Fibroblast of skin of scalp (primary cell): Measurements from ENCODE around the gene GIPC1.
A peak's percentile ranks its signal among the peaks of the same experiment; 100 is the strongest.
"Not testable (repeated sequence)": the region's sequence is repeated elsewhere in the genome, so short reads cannot be mapped to it uniquely, and the experiment has no call there.

Source experiments
- DNase-seq: peaks from one replicate; pipeline ENCODE4 v3.0.0-alpha.2; 2013

The GIPC1 gene

DNA sequence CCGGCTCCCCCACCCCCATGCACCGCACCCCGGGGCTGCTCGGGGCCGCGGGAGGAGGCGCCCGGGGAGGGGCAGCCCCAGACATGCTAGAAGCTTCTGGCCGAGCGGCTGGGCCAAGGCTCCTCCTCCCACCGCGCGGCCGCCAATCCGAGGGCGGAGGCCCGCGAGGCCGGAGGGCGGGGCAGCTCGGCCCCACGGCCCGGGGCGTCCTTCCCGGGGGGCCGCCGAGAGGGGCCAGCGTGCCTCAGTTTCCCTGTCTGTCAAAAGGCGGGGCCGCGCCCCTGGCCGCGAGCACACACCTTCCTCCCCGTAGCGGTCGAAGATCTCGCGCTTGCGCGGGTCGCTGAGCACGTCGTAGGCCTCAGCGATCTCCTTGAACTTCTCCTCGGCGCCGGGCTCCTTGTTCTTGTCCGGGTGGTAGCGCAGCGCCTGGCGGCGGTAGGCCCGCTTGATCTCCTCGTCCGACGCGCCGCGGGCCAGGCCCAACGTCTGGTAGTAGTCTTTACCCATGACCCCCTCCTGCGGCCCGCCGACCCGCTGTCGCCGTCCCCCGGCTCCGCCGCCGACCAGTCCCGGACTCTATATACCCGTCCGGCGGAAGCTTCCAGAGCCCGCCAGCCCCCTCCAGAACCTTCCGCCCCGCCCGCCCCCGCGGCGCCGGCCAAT lies 22.0 kb upstream of the GIPC1 start, which contains the start of gene DNAJB1:
Gene DNAJB1, minus strand, starts transcription at position 558 of the 666 bp plus-strand sequence. Its CDS starts 48 bp downstream, at position 510.
- peak; percentile 80 for DNase-seq

GRCh38 chr19:14517446-14517839 lies 21.5 kb upstream of the GIPC1 start:
- DNase-seq = no peak

GRCh38 chr19:14516746-14517438 lies 21.0 kb upstream of the GIPC1 start:
- DNase-seq = no peak

GRCh38 chr19:14516048-14516534 lies 20.2 kb upstream of the GIPC1 start:
- no peak for DNase-seq

GRCh38 chr19:14515501-14516047 lies 19.6 kb upstream of the GIPC1 start:
- no peak for DNase-seq

DNA sequence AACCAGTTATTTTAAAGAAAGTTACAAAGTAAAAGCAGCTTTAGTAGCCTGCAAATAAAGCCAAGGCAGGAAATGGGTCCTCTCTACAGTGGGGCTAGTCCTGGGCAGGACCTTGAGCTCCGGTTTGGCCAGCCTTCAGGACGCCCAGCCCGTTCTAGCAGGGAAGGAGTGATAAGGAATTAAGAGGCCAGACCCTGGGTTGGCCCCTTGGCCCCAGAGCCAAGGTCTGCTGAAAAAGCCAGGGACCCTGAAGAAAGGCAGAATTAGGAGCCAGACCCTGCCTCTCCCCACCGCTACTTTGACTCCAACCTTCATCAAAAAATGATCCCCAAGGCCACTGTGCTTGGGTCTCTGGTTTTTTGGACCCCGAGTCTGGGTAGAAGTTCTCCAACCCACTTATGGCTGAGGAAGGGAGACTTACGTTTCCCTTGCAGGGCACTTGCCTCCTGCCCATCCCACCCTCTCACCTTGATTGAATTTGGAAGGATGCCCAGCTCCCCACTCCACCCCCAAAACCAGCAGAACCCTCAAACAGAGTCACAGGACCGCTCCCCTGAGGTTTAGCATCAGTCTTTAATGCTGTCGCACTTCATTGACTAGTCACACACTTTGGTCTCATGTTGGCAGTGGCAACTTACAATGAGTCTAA lies 18.4 kb upstream of the GIPC1 start:
- no peak for DNase-seq

GRCh38 chr19:14512406-14512961 lies 16.6 kb upstream of the GIPC1 start:
- DNase-seq = no peak

DNA sequence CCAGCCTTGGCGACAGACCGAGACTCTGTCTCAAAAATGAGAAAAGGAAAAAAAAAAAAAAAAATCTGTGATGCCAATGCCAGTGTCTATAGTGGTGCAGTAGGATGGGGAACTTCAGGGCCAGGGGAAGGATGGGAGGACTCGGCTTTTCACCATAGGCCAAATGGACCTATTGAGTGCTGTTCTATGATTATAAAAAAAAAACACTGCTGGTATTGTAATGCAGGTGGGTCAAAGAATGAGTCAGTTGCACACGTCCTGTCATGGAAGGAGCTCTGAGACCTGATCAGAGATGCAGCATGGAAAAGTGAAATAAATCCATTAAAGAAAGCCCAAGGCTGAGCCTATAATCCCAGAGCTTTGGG lies 15.3 kb upstream of the GIPC1 start:
- DNase-seq = no peak

GRCh38 chr19:14510311-14511228 lies 14.6 kb upstream of the GIPC1 start:
- peak; percentile 83 for DNase-seq

DNA sequence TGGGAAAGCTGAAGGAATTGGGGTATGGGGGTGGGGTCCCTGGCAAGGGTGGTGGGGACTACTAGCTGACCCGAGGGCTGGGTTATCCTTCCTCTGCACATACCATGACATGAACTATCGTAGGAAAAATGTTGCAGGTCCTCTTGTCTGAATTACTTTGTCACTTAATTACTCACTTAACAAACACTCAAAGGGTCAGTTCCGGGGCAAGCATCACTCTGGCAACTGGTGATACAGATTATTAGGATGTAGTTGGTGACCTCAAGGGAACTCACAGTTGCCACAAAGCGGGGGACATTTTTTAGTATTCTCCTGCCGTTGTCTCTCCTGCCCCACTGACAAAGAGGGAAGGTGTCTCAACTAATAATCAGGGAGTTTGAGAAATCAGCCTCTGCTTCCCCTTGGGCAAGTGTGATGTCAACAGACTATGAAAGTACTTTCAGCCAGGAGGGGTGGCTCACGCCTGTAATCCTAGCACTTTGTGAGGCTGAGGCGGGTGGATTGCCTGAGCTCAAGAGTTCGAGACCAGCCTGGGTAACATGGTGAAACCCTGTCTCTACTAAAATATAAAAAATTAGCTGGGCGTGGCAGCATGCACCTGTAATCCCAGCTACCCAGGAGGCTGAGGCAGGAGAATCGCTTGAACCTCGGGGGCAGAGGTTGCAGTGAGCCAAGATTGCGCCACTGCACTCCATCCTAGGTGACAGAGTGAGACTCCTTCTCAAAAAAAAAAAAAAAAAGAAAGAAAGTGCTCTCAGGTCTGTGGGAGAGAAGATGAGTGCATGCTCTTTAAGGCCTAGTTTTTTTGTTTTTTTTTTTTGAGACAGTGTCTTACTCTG lies 12.0 kb upstream of the GIPC1 start:
- peak; percentile 74 for DNase-seq

GRCh38 chr19:14505488-14506239 lies 9.7 kb upstream of the GIPC1 start:
- DNase-seq = peak; percentile 96

DNA sequence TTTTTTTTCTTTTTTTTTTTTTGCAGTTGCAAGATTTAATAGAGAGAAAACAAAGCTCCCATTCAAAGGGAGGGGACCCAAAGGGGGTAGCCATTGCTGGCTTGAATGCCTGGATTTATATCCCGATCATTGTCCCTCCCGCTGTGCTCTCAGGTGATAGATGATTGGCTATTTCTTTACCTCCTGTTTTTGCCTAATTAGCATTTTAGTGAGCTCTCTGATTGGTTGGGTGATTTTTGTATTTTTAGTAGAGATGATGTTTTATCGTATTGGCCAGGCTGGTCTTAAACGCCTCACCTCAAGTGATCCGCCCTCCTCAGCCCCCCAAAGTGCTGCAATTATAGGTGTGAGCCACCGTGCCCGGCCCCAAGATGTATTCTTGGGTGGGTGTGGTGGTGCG lies 8.6 kb upstream of the GIPC1 start:
- not testable (repeated sequence) for DNase-seq

- no peak for DNase-seq
Observed at GRCh38 chr19:14503285-14503684, 7.4 kb upstream of the GIPC1 start.

GRCh38 chr19:14502334-14503092 lies 6.6 kb upstream of the GIPC1 start:
- peak; percentile 34 for DNase-seq

- no peak for DNase-seq
Observed at GRCh38 chr19:14497228-14497921, 1.4 kb upstream of the GIPC1 start.

- no peak for DNase-seq
Observed at GRCh38 chr19:14496834-14497227, 904 bp upstream of the GIPC1 start.

DNA sequence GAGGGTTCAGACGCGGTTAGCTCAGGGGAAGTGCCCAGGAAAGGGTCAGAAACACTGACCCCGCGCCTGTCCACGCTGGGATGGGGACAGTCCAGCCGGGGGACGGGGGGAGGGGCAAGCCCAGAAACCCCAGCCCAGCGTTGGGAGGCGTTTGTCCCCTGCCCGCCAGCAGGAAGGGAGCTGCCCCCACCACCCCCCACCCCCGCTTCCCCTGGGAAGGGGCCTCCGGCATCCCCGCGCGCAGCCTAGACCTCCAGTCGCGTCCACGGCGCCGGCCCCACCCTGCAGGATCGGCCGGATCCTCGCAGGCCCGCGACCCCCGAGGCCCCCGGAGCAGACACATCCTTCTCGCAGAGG lies 277 bp downstream of the GIPC1 start:
- DNase-seq = no peak

GRCh38 chr19:14494910-14495671 lies 836 bp downstream of the GIPC1 start:
- DNase-seq = no peak
